HEK293 (cell line): ENCODE measurements around the gene NSDHL.

Source experiments
- CTCF ChIA-PET: fragments of 350-600 bp; formaldehyde crosslinking; extraction: SDS; loops from one replicate; lab custom pipeline; 2021; ENCODE audit warnings: antibody characterized with exemption; lab: Yijun Ruan, JAX
- POLR2A ChIA-PET: fragments of 300-600 bp; formaldehyde crosslinking; extraction: SDS; loops from one replicate; lab custom pipeline; 2020; ENCODE audit warnings: antibody characterized with exemption, inconsistent platforms; lab: Yijun Ruan, JAX
- H3K27ac ChIP-seq: fragments of 200-500 bp; sonication (Bioruptor generic); 2 replicates; pipeline ENCODE4 v1.5.1; 2014; ENCODE audit warnings: low read depth, low read length, control low read depth, inconsistent platforms; ENCODE audit errors: extremely low read depth
- H3K36me3 ChIP-seq, 2 experiments: fragments of 200-500 bp in 1 of 2; sonication (Bioruptor generic) in 1 of 2; 1 replicate in 1 of 2; 2 replicates in 1 of 2; pipeline ENCODE4 v1.5.1; 2014 to 2017; ENCODE audit warnings: inconsistent platforms in 2 of 2, low read length in 2 of 2; ENCODE audit not compliant: control insufficient read depth in 2 of 2, insufficient read depth in 1 of 2
- H3K4me1 ChIP-seq: fragments of 200-500 bp; sonication (Bioruptor generic); 2 replicates; pipeline ENCODE4 v1.5.1; 2014; ENCODE audit warnings: mild to moderate bottlenecking, low read length, inconsistent platforms; ENCODE audit not compliant: control insufficient read depth, insufficient read depth
- H3K4me3 ChIP-seq: 2 replicates; pipeline ENCODE4 v1.5.1; 2011; ENCODE audit warnings: low read depth, mild to moderate bottlenecking, control low read depth, low read length, moderate library complexity
- H3K9me3 ChIP-seq: fragments of 200-500 bp; sonication (Bioruptor generic); 2 replicates; pipeline ENCODE4 v1.5.1; 2014; ENCODE audit warnings: low read depth, low read length, inconsistent platforms; ENCODE audit not compliant: control insufficient read depth, insufficient read depth
- CTCF ChIP-seq: fragments of 450-650 bp; formaldehyde crosslinking; IDR thresholded peaks from 2 replicates; pipeline ENCODE4 v1.5.1; 2016; ENCODE audit warnings: missing biosample characterization, missing genetic modification characterization
- ELK4 ChIP-seq: IDR thresholded peaks from 2 replicates; pipeline ENCODE4 v1.6.1; 2011; ENCODE audit warnings: mild to moderate bottlenecking, low read depth, low read length, borderline replicate concordance
- HOXA7 ChIP-seq: sonication (generic); formaldehyde crosslinking; IDR thresholded peaks from 2 replicates; pipeline ENCODE4 v1.8.1; 2022; ENCODE audit warnings: missing genetic modification reagents, borderline replicate concordance
- HOXD13 ChIP-seq: sonication (generic); formaldehyde crosslinking; IDR thresholded peaks from 2 replicates; pipeline ENCODE4 v1.8.0; 2022; ENCODE audit warnings: missing genetic modification reagents, borderline replicate concordance
- MEIS1 ChIP-seq: sonication (generic); formaldehyde crosslinking; IDR thresholded peaks from 2 replicates; pipeline ENCODE4 v1.8.1; 2022; ENCODE audit warnings: missing genetic modification reagents, mild to moderate bottlenecking, borderline replicate concordance
- SALL2 ChIP-seq: fragments of 450-650 bp; formaldehyde crosslinking; IDR thresholded peaks from 2 replicates; pipeline ENCODE4 v1.5.0; 2017; ENCODE audit warnings: missing biosample characterization, mild to moderate bottlenecking, missing genetic modification characterization, borderline replicate concordance
- SP2 ChIP-seq: fragments of 450-650 bp; formaldehyde crosslinking; IDR thresholded peaks from 2 replicates; pipeline ENCODE4 v1.5.1; 2016; ENCODE audit warnings: missing biosample characterization, missing genetic modification characterization
- TCF7L2 ChIP-seq: IDR thresholded peaks from 2 replicates; pipeline ENCODE4 v1.6.1; 2011; ENCODE audit warnings: low read depth, mild to moderate bottlenecking, inconsistent platforms, low read length, moderate library complexity, borderline replicate concordance
- YY2 ChIP-seq: fragments of 450-650 bp; formaldehyde crosslinking; IDR thresholded peaks from 2 replicates; pipeline ENCODE4 v1.5.1; 2016; ENCODE audit warnings: missing biosample characterization, missing genetic modification characterization
- ZBTB6 ChIP-seq: fragments of 450-650 bp; formaldehyde crosslinking; IDR thresholded peaks from 2 replicates; pipeline ENCODE4 v1.5.1; 2017; ENCODE audit warnings: missing biosample characterization, missing genetic modification characterization
- ZNF2 ChIP-seq: fragments of 450-650 bp; formaldehyde crosslinking; IDR thresholded peaks from 2 replicates; pipeline ENCODE4 v1.5.1; 2016; ENCODE audit warnings: missing biosample characterization, missing genetic modification characterization
- ZNF280D ChIP-seq: fragments of 450-650 bp; formaldehyde crosslinking; IDR thresholded peaks from 2 replicates; pipeline ENCODE4 v1.5.1; 2016; ENCODE audit warnings: missing biosample characterization, missing genetic modification characterization
- ZNF423 ChIP-seq: fragments of 450-650 bp; formaldehyde crosslinking; IDR thresholded peaks from 2 replicates; pipeline ENCODE4 v1.5.1; 2016; ENCODE audit warnings: missing biosample characterization, missing genetic modification characterization
- ZNF433 ChIP-seq: fragments of 450-650 bp; formaldehyde crosslinking; IDR thresholded peaks from 2 replicates; pipeline ENCODE4 v1.5.1; 2016; ENCODE audit warnings: missing biosample characterization, missing genetic modification characterization, low read depth
- ZNF510 ChIP-seq: fragments of 450-650 bp; formaldehyde crosslinking; IDR thresholded peaks from 2 replicates; pipeline ENCODE4 v1.5.1; 2018; ENCODE audit warnings: mild to moderate bottlenecking, missing genetic modification characterization, missing biosample characterization; ENCODE audit not compliant: insufficient replicate concordance
- ZNF549 ChIP-seq: fragments of 450-650 bp; IDR thresholded peaks from 2 replicates; pipeline ENCODE4 v1.5.1; 2018; ENCODE audit warnings: missing biosample characterization, missing genetic modification characterization, mild to moderate bottlenecking, inconsistent platforms, moderate library complexity
- ZNF555 ChIP-seq: fragments of 450-650 bp; formaldehyde crosslinking; conservative IDR thresholded peaks from 2 replicates; pipeline ENCODE4 v1.5.1; 2017; ENCODE audit warnings: missing biosample characterization, mild to moderate bottlenecking, missing genetic modification characterization, inconsistent platforms
- ZNF610 ChIP-seq: fragments of 450-650 bp; formaldehyde crosslinking; IDR thresholded peaks from 2 replicates; pipeline ENCODE4 v1.5.1; 2016; ENCODE audit warnings: missing biosample characterization, missing genetic modification characterization, borderline replicate concordance
- ZNF623 ChIP-seq: fragments of 450-650 bp; formaldehyde crosslinking; IDR thresholded peaks from 2 replicates; pipeline ENCODE4 v1.5.1; 2016; ENCODE audit warnings: missing biosample characterization, missing genetic modification characterization
- ZNF624 ChIP-seq: fragments of 450-650 bp; formaldehyde crosslinking; IDR thresholded peaks from 2 replicates; pipeline ENCODE4 v1.5.1; 2017; ENCODE audit warnings: missing biosample characterization, missing genetic modification characterization
- ZNF692 ChIP-seq: fragments of 450-650 bp; formaldehyde crosslinking; IDR thresholded peaks from 2 replicates; pipeline ENCODE4 v1.5.1; 2016; ENCODE audit warnings: missing biosample characterization, missing genetic modification characterization
- ZNF701 ChIP-seq: fragments of 450-650 bp; formaldehyde crosslinking; IDR thresholded peaks from 2 replicates; pipeline ENCODE4 v1.5.1; 2016; ENCODE audit warnings: missing biosample characterization, missing genetic modification characterization
- ZNF76 ChIP-seq: fragments of 450-650 bp; formaldehyde crosslinking; IDR thresholded peaks from 2 replicates; pipeline ENCODE4; 2016; ENCODE audit warnings: low read depth, missing biosample characterization, missing genetic modification characterization, borderline replicate concordance
- ZNF843 ChIP-seq: fragments of 450-650 bp; formaldehyde crosslinking; IDR thresholded peaks from 2 replicates; pipeline ENCODE4 v1.5.1; 2016; ENCODE audit warnings: missing biosample characterization, missing genetic modification characterization

The NSDHL gene

GRCh38 chrX:152832520-152832919, 1.7 kb downstream of the NSDHL start:
- H3K4me3 ChIP-seq, result no peak overlapping the region
- ChIA-PET CTCF (interaction anchor here (1.2 kb wide), 1 partner anchor 12 kb away, joined by 7 read pairs; no protein-coding TSS in a partner anchor), POLR2A (no interaction called here)

GRCh38 chrX:152833378-152833777, 2.5 kb downstream of the NSDHL start:
- Histone ChIP-seq H3K4me3 (no peak overlapping the region), H3K27ac (no peak overlapping the region), H3K9me3 (no peaks in the 10 kb centered on the region), H3K36me3 (peaks cover 0 to 33% of the 10 kb centered on the region in 2 experiments; a peak in 1 of 3 replicates), H3K4me1 (no peaks in the 10 kb centered on the region)
- ChIA-PET POLR2A (no interaction called here), CTCF (interaction anchor here (1.2 kb wide), 1 partner anchor 13 kb away, joined by 7 read pairs; no protein-coding TSS in a partner anchor)
- TF ChIP-seq ZNF510 (tag by site-specific recombination) (no peak), TCF7L2 (no peak), ZNF692 (tag by site-specific recombination) (no peak), CTCF (tag by site-specific recombination) (no peak), ZBTB6 (tag by site-specific recombination) (no peak), HOXD13 (no peak), ZNF433 (tag by site-specific recombination) (no peak), HOXA7 (CRISPR knock-in tag) (no peak), ZNF623 (tag by site-specific recombination) (no peak)

More at GRCh38 chrX:152832520-152832919, 1.7 kb downstream of the NSDHL start:
- Histone ChIP-seq H3K9me3 (no peaks in the 10 kb centered on the region), H3K27ac (no peak overlapping the region), H3K4me1 (no peaks in the 10 kb centered on the region), H3K36me3 (peaks cover 0 to 41% of the 10 kb centered on the region in 2 experiments; a peak in 1 of 3 replicates)
- TF ChIP-seq TCF7L2 (no peak), SP2 (tag by site-specific recombination) (no peak), ZNF280D (tag by site-specific recombination) (no peak), SALL2 (no peak), ZNF843 (no peak), YY2 (tag by site-specific recombination) (no peak), ZNF555 (tag by site-specific recombination) (no peak), ZNF610 (tag by site-specific recombination) (no peak), ELK4 (no peak), ZNF423 (tag by site-specific recombination) (no peak), ZNF549 (tag by site-specific recombination) (no peak), ZNF701 (tag by site-specific recombination) (no peak), ZNF2 (tag by site-specific recombination) (no peak), ZNF624 (no peak), MEIS1 (CRISPR knock-in tag) (no peak), ZNF76 (tag by site-specific recombination) (no peak)
